ENCODE data around the gene SRC. TPM values are rescaled to one million over a fixed set of nuclear protein-coding genes. Genes with fewer than 3 reads are reported as not detected.
A peak's percentile ranks its signal among the peaks of the same experiment; 100 is the strongest.

The SRC gene
- total and polyA plus RNA-seq, 2 donors from 2014 or later = 28.5 to 70.0 TPM

- peak in 1 of 5 donors; percentile 39 for DNase-seq
- Histone ChIP-seq H3K36me3 (ENCODE audit: control insufficient read depth in 2 of 3, insufficient read depth in 3 of 3, low read length in 3 of 3) (peaks cover 2 to 13% (median 9%) of the 10 kb centered on the region in 3 donors), H3K4me1 (ENCODE audit: control insufficient read depth in 2 of 3, insufficient read depth in 2 of 3, low read depth in 1 of 3, low read length in 3 of 3) (peaks cover 0 to 3% (median 0%) of the 10 kb centered on the region in 3 donors), H3K4me3 (ENCODE audit: low read length in 3 of 3) (no peak overlapping the region), H3K27ac (ENCODE audit: low read depth in 2 of 2, low read length in 2 of 2) (no peak overlapping the region), H3K9me3 (ENCODE audit: control insufficient read depth in 2 of 3, insufficient read depth in 1 of 3, low read length in 3 of 3) (no peaks in the 10 kb centered on the region), H3K27me3 (ENCODE audit: control insufficient read depth, insufficient read depth, low read length) (no peaks in the 10 kb centered on the region), H3K9ac (ENCODE audit: low read length in 3 of 3) (no peak overlapping the region)
- FAIRE-seq = no peak
- TF ChIP-seq CTCF (IDR thresholded peaks at IDR 0.05; ENCODE audit: borderline replicate concordance, extremely low read depth, insufficient read depth) = no peak
- intact Hi-C loops (cut with DNase I) = loop anchor here (10.0 kb wide), 1 partner anchor 104 kb away; the partner anchor contains the start of gene MANBAL
These were observed 43.4 kb downstream of the SRC start for GRCh38 chr20:37389241-37389747.

- Histone ChIP-seq H3K4me3 (ENCODE audit: low read length in 3 of 3) (no peak overlapping the region), H3K36me3 (ENCODE audit: control insufficient read depth in 2 of 3, insufficient read depth in 3 of 3, low read length in 3 of 3) (peaks cover 2 to 14% (median 13%) of the 10 kb centered on the region in 3 donors), H3K9me3 (ENCODE audit: control insufficient read depth in 2 of 3, insufficient read depth in 1 of 3, low read length in 3 of 3) (no peaks in the 10 kb centered on the region), H3K9ac (ENCODE audit: low read length in 3 of 3) (no peak overlapping the region), H3K27ac (ENCODE audit: low read depth in 2 of 2, low read length in 2 of 2) (no peak overlapping the region), H3K4me1 (ENCODE audit: control insufficient read depth in 2 of 3, insufficient read depth in 2 of 3, low read depth in 1 of 3, low read length in 3 of 3) (peaks cover 0 to under 1% (median 0%) of the 10 kb centered on the region in 3 donors), H3K27me3 (ENCODE audit: control insufficient read depth, insufficient read depth, low read length) (no peaks in the 10 kb centered on the region)
- no peak for TF ChIP-seq CTCF (IDR thresholded peaks at IDR 0.05; ENCODE audit: borderline replicate concordance, extremely low read depth, insufficient read depth)
- intact Hi-C loops (cut with DNase I) = loop anchor here (10.0 kb wide), 1 partner anchor 105 kb away; the partner anchor contains the start of gene MANBAL
- no peak for FAIRE-seq
- DNase-seq = peak in 2 of 5 donors; percentile 7 to 33
These were observed 43.9 kb downstream of the SRC start for GRCh38 chr20:37389844-37390275.

GRCh38 chr20:37390503-37390890 is 44.6 kb downstream of the SRC start:
- no peaks in the 10 kb centered on the region for H3K4me1 ChIP-seq (ENCODE audit: control insufficient read depth in 2 of 3, insufficient read depth in 2 of 3, low read depth in 1 of 3, low read length in 3 of 3)
- H3K36me3 ChIP-seq (ENCODE audit: control insufficient read depth in 2 of 3, insufficient read depth in 3 of 3, low read length in 3 of 3) = peaks cover 0 to 14% (median 13%) of the 10 kb centered on the region in 3 donors
- no peak for TF ChIP-seq CTCF (IDR thresholded peaks at IDR 0.05; ENCODE audit: borderline replicate concordance, extremely low read depth, insufficient read depth)
- no peak overlapping the region for H3K9ac ChIP-seq (ENCODE audit: low read length in 3 of 3)
- no peaks in the 10 kb centered on the region for H3K27me3 ChIP-seq (ENCODE audit: control insufficient read depth, insufficient read depth, low read length)
- H3K9me3 ChIP-seq (ENCODE audit: control insufficient read depth in 2 of 3, insufficient read depth in 1 of 3, low read length in 3 of 3) = no peaks in the 10 kb centered on the region
- peak in 2 of 5 donors; percentile 2 to 30 for DNase-seq
- no peak overlapping the region for H3K27ac ChIP-seq (ENCODE audit: low read depth in 2 of 2, low read length in 2 of 2)
- FAIRE-seq = no peak
- H3K4me3 ChIP-seq (ENCODE audit: low read length in 3 of 3) = no peak overlapping the region
- intact Hi-C loops (cut with DNase I) = no loop called here

Measured in kidney (tissue), 14 donors.